Stimulated activated naive CD4-positive, alpha-beta T cell (primary cell): ENCODE results near the gene TARM1.
A peak's percentile ranks its signal among the peaks of the same experiment; 100 is the strongest.

Experiments
- DNase-seq, 6 experiments: peaks; one replicate each; lab custom pipeline; 2025; lab: John Stamatoyannopoulos, UW

TARM1 gene

DNA sequence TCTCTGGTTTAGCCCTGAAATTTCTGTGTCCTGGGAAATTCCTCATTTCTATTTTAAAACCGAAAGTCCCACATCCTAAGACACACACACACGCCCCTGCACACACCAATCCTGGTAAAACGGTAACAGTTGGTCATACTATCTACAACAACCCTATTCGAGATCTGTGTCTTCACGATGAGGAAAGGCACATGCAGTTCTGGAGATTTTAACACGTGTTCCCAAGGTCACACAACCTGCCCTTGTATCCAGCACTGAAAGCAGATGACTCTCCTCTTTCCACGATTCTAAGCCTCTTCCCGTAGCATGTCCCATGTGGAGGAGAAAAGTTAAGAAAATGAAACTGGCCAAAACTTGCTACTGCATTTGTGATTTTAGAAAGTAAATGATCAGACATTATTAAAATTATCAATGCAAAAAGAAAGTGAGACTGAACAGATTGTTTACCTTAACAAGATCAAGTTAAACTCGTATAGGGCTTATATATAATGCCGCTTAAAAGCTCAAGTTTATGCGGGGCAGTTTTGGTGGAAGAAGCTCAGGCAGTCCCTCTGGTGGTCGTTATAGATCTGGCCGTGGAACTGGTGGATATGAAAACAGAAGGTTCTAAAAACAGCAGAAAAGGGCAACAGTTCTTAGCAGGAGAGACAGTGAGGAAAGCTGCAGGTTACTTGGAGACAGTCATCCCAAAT is 50.1 kb downstream of the TARM1 start:
- no peak for DNase-seq

DNA sequence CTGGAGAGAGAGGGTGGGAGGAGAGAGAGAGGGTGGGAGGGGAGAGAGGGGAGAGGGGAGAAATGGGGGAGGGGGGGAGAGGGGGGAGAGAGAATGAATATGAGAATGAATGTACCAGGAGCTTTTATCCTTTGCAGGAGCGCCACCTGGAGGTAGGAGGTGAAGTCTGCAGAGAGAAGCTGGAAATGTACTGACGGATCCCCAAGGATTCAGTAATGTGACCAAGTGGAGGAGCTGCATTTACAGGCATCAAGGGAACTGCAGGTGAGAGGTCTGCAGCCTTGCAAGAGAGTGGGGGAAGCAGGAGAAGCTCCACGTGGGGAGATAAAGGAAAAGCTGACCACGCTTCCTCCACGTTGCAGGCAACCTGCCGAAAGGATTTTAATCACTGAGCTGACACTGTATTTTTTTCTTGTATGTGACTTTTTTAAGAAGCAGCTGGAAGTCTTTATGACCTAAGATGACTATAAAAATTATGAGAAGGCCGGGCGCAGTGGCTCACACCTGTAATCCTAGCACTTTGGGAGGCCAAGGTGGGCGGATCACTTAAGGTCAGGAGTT is 51.2 kb downstream of the TARM1 start:
- peak; percentile 1 to 36 (median 28) for DNase-seq

DNA sequence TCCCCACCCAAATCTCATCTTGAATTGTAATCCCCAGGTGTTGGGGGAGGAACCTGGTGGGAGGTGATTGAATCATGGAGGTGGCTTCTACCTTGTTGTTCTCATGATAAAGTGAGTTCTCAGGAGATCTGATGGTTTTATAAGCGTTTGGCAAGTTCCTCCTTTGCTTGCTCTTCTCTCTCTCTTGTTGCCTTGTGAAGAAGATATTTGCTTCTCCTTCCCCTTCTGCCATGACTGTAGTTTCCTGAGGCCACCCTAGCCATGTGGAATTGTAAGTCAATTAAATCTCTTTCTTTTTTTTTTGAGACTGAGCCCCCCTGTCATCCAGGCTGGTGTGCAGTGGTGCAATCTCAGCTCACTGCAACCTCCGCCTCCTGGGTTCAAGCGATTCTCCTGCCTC is 51.9 kb downstream of the TARM1 start:
- no peak for DNase-seq

- no peak for DNase-seq
Observed at GRCh38 chr19:54026656-54027055, 54.5 kb downstream of the TARM1 start.

DNA sequence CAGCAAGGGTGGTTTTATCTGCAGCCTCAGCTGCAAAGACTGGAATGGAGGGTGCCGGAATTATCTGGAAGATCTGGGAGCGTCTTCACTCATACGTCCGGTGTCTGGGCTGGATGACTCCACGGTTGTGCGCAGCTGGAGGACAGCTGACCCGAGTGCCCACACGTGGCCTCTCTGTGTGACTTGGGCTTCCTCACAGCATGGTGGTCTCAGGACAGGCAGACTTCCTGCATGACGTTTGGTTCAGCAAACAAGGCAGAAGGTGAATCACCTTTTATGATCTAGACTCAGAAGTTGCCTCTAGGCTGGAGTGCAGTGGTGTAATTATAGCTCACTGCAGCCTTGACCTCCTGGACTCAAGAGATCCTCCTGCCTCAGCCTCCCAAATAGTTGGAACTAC is 56.5 kb downstream of the TARM1 start:
- no peak for DNase-seq

DNA sequence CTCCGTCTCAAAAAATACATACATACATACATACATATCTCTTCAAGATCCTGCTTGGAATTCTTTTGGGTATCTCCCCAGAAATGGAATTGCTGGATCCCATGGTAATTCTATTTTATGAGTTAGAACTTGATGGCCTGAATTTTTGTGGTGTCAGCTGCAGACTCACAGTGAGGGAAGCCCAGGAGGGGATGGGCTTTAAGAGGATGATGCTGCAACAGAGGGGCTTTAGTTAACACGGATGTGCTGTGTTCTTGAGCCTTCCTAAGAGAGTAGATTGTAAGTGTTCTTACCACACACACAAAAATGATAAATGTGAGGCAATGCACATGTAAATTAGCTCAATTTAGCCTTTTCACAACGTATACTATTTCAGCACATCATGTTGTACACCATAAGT is 58.0 kb downstream of the TARM1 start:
- no peak for DNase-seq

DNA sequence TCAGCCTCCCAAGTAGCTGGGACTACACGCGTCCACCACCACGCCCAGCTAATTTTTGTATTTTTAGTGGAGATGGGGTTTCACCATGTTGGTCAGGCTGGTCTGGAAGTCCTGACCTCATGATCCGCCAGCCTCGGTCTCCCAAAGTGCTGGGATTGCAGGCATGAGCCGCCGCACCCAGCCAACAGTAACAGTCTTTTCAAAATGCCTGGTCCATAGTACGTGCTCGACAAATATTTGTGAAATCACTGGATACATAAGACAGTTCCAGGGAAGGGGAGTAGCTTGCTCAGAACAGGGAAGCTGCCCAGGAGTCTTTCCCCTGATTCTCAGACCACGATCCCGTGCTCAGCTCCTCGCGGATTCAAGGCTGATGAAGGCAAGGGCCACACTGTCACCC is 59.2 kb downstream of the TARM1 start:
- DNase-seq = no peak

GRCh38 chr19:54021363-54021762 is 59.8 kb downstream of the TARM1 start:
- DNase-seq = no peak
